GM18502 (cell line): ENCODE results near the gene RGSL1.
"Not testable (repeated sequence)": the region's sequence is repeated elsewhere in the genome, so short reads cannot be mapped to it uniquely, and the experiment has no call there.

Experiments
- ATAC-seq: cut with Tn5 transposase; IDR thresholded peaks from one replicate; pipeline ENCODE4 v1.9.1; 2021; ENCODE audit warnings: mild to moderate bottlenecking; ENCODE audit not compliant: unreplicated experiment, poor library complexity

RGSL1 gene

DNA sequence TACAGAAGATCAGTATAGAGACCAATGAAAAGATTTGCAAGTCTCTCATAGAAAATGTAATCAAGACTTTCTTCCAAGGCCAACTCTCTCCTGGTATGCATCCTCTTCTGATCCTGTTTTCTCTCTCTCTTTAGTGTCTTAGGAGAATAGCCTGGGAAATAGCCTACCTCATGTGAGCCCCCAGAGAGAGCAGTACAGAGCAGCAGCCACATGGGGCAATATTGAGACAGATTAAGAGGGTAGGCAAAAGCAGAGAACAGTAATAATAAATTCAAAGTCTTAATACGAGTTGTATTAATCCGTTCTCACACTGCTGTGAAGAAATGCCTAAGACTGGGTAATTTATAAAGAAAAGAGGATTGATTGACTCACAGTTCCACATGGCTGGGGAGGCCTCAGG is 77.7 kb downstream of the RGSL1 start:
- ATAC-seq = no peak

DNA sequence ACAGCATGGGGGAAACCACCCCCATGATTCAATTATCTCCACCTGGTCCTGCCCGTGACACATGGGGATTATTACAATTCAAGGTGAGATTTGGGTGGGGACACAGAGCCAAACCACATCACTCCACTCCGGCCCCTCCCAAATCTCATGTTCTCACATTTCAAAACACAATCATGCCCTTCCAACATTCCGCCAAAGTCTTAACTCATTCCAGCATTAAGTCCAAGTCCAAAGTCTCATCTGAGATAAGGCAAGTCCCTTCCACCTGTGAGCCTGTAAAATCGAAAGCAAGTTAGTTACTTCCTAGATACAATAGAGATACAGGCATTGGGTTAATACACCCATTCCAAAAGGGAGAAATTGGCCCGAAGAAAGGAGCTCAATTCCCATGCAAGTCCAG is 78.3 kb downstream of the RGSL1 start:
- ATAC-seq = not testable (repeated sequence)

GRCh38 chr1:182533896-182534295 is 84.0 kb downstream of the RGSL1 start:
- ATAC-seq = no peak

- ATAC-seq = no peak
Measured at GRCh38 chr1:182549346-182549745, 99.4 kb downstream of the RGSL1 start.

GRCh38 chr1:182549811-182550210 is 99.9 kb downstream of the RGSL1 start:
- ATAC-seq = no peak

GRCh38 chr1:182552527-182552926 is 102.6 kb downstream of the RGSL1 start:
- ATAC-seq = no peak

- no peak for ATAC-seq
Measured at GRCh38 chr1:182555493-182555892, 105.5 kb downstream of the RGSL1 start.

DNA sequence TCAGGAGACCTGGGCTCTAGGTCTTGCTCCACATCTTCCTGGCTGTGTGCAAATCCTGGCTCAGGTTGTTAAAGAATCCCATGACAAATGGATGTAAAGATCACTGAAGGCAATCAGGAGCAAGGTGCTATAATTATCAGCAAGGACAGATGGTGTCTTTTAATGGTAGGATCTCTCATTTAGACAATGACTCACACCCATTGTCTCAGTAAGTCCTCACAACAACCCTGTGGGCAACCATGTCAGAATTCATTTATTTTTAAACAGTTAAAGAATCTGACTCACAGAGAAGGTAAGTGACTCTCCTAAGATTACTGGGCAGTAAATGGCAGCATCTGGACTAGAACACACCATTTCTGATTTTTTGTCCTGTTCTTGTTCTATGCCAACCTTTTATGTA is 106.3 kb downstream of the RGSL1 start:
- no peak for ATAC-seq

DNA sequence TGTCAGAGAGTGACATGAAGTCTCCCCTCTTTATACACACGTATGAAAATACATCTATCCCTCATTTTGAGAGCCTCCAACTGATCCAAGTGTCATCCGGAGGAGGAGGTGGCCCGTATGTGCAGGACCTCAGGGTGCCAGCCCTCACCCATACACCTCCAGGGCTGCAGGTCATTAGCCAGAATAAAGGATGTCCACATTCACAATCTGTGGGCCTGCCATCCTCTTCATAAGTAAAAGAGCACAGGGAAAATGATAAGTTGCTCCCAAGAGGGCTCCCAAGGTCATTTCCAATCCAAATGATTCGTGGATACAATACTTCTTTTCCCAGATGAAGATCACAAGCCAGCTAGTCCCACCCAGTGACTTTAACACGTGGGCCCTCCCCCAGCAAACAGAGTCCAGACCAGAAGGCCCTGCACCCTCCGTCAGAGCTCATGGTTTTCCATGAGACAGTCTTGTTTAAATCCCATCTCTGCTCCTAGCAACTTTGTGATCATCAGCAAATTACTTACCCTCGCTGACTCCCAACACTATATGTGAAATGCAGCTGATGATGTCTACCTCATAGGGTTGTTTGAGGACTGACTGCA is 110.5 kb downstream of the RGSL1 start:
- ATAC-seq = no peak

- no peak for ATAC-seq
Measured at GRCh38 chr1:182561456-182561855, 111.5 kb downstream of the RGSL1 start.

GRCh38 chr1:182563095-182563494 is 113.1 kb downstream of the RGSL1 start:
- ATAC-seq = no peak

DNA sequence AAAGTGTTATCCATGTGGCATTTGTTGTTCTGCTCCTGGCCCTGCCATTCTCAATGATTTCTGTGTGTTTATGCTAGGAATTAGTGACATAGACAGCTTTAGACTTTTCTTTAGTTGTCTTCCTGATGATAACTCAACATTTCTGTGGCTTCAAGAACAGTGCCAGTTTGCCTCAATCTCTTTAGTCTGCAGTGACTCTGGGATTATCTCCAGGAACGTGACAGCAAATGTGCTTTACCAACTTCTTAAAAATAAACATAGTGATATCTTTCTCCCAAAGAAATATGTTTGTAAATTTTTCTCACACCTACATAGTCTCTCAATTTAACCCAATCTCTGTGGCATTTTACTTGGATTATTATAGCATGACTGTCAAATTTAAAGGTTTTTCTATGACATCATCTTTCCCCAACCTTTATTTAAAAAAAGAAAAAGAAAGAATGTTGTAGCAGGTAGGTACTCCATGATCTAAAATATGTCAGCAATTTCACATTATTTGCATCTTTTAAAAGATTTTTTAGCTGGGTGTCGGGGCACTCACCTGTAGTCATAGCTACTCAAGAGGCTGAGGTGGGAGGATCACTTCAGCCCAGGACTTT is 114.6 kb downstream of the RGSL1 start:
- no peak for ATAC-seq

GRCh38 chr1:182565537-182565936 is 115.6 kb downstream of the RGSL1 start:
- no peak for ATAC-seq

DNA sequence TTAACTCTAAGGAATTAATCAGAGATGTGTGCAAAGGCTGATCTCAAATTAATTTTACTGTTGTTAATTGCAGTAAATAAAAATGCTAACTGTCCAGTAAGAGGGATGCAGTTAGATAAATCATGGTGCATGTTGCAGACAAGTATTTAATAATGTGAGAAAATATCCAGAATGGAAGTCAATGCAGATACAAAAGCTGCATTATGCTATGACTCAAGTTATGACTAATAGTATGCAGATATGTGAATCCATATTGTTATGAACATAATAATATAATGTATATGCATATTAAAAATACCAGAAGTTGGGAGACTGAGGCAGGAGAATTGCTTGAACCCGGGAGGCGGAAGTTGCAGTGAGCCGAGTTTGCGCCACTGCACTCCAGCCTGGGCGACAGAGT is 117.7 kb downstream of the RGSL1 start:
- no peak for ATAC-seq

- no peak for ATAC-seq
Measured at GRCh38 chr1:182568647-182569284, 118.8 kb downstream of the RGSL1 start.

- ATAC-seq = no peak
Measured at GRCh38 chr1:182569939-182570610, 120.1 kb downstream of the RGSL1 start.

DNA sequence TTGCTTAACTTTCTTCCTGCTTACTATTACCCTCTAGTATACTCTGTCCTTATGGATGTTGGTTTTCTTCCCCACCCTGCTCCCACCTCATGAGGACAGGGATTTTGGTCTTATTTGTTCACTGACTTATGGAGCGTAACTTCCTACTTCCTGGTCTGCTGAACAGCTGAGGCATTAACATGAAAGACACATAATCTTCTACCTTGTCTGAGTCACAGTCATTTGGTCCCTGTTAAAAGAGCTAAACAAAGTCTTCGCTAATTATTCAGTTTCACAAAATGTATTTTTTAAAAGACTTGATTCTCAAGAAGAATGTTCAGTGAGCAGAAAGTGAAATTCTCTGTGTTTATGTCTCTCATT is 120.6 kb downstream of the RGSL1 start:
- no peak for ATAC-seq

- ATAC-seq = no peak
Measured at GRCh38 chr1:182574156-182574555, 124.2 kb downstream of the RGSL1 start.

- no peak for ATAC-seq
Measured at GRCh38 chr1:182575540-182576149, 125.7 kb downstream of the RGSL1 start.

GRCh38 chr1:182580736-182581135 is 130.8 kb downstream of the RGSL1 start:
- ATAC-seq = no peak

GRCh38 chr1:182584746-182585145 is 134.8 kb downstream of the RGSL1 start:
- no peak for ATAC-seq
